Measurements from ENCODE around the gene ECHDC1. TPM values are rescaled to one million over a fixed set of nuclear protein-coding genes. Genes with fewer than 3 reads are reported as not detected.
A peak's percentile ranks its signal among the peaks of the same experiment; 100 is the strongest.

The ECHDC1 gene
- total RNA-seq, 1 experiment from 2014 or later, result 47.2 TPM

- intact Hi-C loops (cut with micrococcal nuclease), result loop anchor here (1.0 kb wide), 1 partner anchor 23 kb away; the partner anchor contains the start of gene ECHDC1
- ChIA-PET RAD21 (ENCODE audit: low non-redundant PET in 1 of 2, low total read pairs in 2 of 2, uncharacterized antibody in 2 of 2, unreplicated experiment in 2 of 2) (no interaction called here), CTCF (no interaction called here)
Measured at GRCh38 chr6:127366282-127367022, 23.0 kb upstream of the ECHDC1 start.

More at GRCh38 chr6:127366282-127367022, 23.0 kb upstream of the ECHDC1 start:
- H3K27ac ChIP-seq (ENCODE audit: low read depth, low read length), result peak overlapping the region; percentile 60; the same call in 1 of the 2 replicates
- H4K20me1 ChIP-seq (ENCODE audit: insufficient read depth), result no peaks in the 10 kb centered on the region
- BruUV-seq (replicated peaks), result no TSS peak
- peak overlapping the region; percentile 32 for H3K9ac ChIP-seq (ENCODE audit: low read length)
- peak; percentile 93 for ATAC-seq
- peak overlapping the region; percentile 68 for H3K4me2 ChIP-seq (ENCODE audit: low read length)
- H3K9me2 ChIP-seq (ENCODE audit: insufficient read depth), result no peaks in the 10 kb centered on the region
- peak; percentile 92 for DNase-seq (ENCODE audit: low read depth, low spot score)
- TF ChIP-seq ELF1 (IDR thresholded peaks at IDR 0.05; ENCODE audit: borderline replicate concordance, low read depth), result no peak
- no peak for TF ChIP-seq RAD21 (IDR thresholded peaks at IDR 0.05; ENCODE audit: low read depth)
- no peak for TF ChIP-seq ZFX (IDR thresholded peaks at IDR 0.05)
- TF ChIP-seq SRF (IDR thresholded peaks at IDR 0.05; ENCODE audit: low read depth), result no peak
- TF ChIP-seq ZNF274 (IDR thresholded peaks at IDR 0.05; ENCODE audit: low read depth, low read length), result no peak
- TF ChIP-seq SP1 (IDR thresholded peaks at IDR 0.05; ENCODE audit: low read depth), result peak; percentile 82
- TF ChIP-seq REST (IDR thresholded peaks at IDR 0.05; ENCODE audit: low read depth), result no peak
- TF ChIP-seq, protein P1, sequence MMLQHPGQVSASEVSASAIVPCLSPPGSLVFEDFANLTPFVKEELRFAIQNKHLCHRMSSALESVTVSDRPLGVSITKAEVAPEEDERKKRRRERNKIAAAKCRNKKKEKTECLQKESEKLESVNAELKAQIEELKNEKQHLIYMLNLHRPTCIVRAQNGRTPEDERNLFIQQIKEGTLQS (IDR thresholded peaks at IDR 0.05), result peak; percentile 90
- no peak for TF ChIP-seq POLR2A (IDR thresholded peaks at IDR 0.05; ENCODE audit: borderline replicate concordance, extremely low read depth, insufficient read depth, insufficient read length)
- no peak for TF ChIP-seq YY1 (IDR thresholded peaks at IDR 0.05; ENCODE audit: extremely low read depth, insufficient replicate concordance, low read depth, low read length)
- TF ChIP-seq EZH2 (IDR thresholded peaks at IDR 0.05), result no peak
- 0 out of 2 replicates have a peak, but pooled peaks have one; percentile 9 for TF ChIP-seq EGR1 (IDR thresholded peaks at IDR 0.05; ENCODE audit: low read depth)
- TF ChIP-seq EZH2phosphoT487 (IDR thresholded peaks at IDR 0.05; ENCODE audit: borderline replicate concordance), result no peak
- peak; percentile 78 for TF ChIP-seq FOSL1 (IDR thresholded peaks at IDR 0.05; ENCODE audit: low read depth)
- peak; percentile 44; the same call in 1 of the 2 replicates for TF ChIP-seq SIN3A (IDR thresholded peaks at IDR 0.05; ENCODE audit: low read depth)
- TF ChIP-seq JUND (IDR thresholded peaks at IDR 0.05), result peak; percentile 78
- TF ChIP-seq CEBPB (IDR thresholded peaks at IDR 0.05; ENCODE audit: low read depth), result peak; percentile 96
- 0 out of 2 replicates have a peak, but pooled peaks have one; percentile 51 for TF ChIP-seq CBX3 (IDR thresholded peaks at IDR 0.05; ENCODE audit: low read depth)
- no peak for TF ChIP-seq TCF7L2 (IDR thresholded peaks at IDR 0.05; ENCODE audit: borderline replicate concordance, extremely low read depth, insufficient read depth, insufficient read length)
- TF ChIP-seq POLR2AphosphoS5 (IDR thresholded peaks at IDR 0.05; ENCODE audit: low read depth, low read length), result peak; percentile 58
- TF ChIP-seq MAX (IDR thresholded peaks at IDR 0.05), result peak; percentile 41
- no peaks in the 10 kb centered on the region for H3K36me3 ChIP-seq (ENCODE audit: control insufficient read depth in 1 of 2, insufficient read depth in 2 of 2, low read length in 2 of 2)
- no peaks in the 10 kb centered on the region for H3K79me2 ChIP-seq (ENCODE audit: insufficient read depth, low read length)
- peaks cover 17 to 20% of the 10 kb centered on the region in 2 experiments for H3K4me1 ChIP-seq (ENCODE audit: control insufficient read depth in 1 of 2, insufficient read depth in 2 of 2, low read length in 2 of 2)
- peak overlapping the region; percentile 65 for H2AFZ ChIP-seq (ENCODE audit: low read depth, low read length, poor library complexity, severe bottlenecking)
- H3K4me3 ChIP-seq (replicated peaks in 1 of 2; ENCODE audit: low read depth in 1 of 2, low read length in 2 of 2), result peak overlapping the region; percentile 19 to 38
- no peaks in the 10 kb centered on the region for H3K9me3 ChIP-seq (ENCODE audit: control insufficient read depth in 1 of 2, insufficient read depth in 1 of 2, low read depth in 1 of 2, low read length in 2 of 2)
- POLR2A ChIA-PET, result interaction anchor here (1.1 to 1.6 kb wide), 2 partner anchors 11 to 22 kb away, joined by 3 to 5 read pairs; no protein-coding TSS in a partner anchor
- no peaks in the 10 kb centered on the region for H3K27me3 ChIP-seq (ENCODE audit: insufficient read depth, low read length)

All from HCT116 (cell line).